GM12872 (cell line): ENCODE data around the gene UBE2Q2.

Experiments used
- TF ChIP-seq, protein P1 (sequence below): IDR thresholded peaks from 3 replicates; pipeline ENCODE4 v1.5.1; 2011; ENCODE audit warnings: low read depth, mild to moderate bottlenecking, low read length, moderate library complexity; ENCODE audit not compliant: insufficient read depth

UBE2Q2 gene

GRCh38 chr15:75822685-75823278 lies 20.5 kb upstream of the UBE2Q2 start:
- TF ChIP-seq, protein P1, sequence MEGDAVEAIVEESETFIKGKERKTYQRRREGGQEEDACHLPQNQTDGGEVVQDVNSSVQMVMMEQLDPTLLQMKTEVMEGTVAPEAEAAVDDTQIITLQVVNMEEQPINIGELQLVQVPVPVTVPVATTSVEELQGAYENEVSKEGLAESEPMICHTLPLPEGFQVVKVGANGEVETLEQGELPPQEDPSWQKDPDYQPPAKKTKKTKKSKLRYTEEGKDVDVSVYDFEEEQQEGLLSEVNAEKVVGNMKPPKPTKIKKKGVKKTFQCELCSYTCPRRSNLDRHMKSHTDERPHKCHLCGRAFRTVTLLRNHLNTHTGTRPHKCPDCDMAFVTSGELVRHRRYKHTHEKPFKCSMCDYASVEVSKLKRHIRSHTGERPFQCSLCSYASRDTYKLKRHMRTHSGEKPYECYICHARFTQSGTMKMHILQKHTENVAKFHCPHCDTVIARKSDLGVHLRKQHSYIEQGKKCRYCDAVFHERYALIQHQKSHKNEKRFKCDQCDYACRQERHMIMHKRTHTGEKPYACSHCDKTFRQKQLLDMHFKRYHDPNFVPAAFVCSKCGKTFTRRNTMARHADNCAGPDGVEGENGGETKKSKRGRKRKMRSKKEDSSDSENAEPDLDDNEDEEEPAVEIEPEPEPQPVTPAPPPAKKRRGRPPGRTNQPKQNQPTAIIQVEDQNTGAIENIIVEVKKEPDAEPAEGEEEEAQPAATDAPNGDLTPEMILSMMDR: no peak

- TF ChIP-seq, protein P1: no peak
Observed at GRCh38 chr15:75823860-75824613, 19.2 kb upstream of the UBE2Q2 start.

DNA sequence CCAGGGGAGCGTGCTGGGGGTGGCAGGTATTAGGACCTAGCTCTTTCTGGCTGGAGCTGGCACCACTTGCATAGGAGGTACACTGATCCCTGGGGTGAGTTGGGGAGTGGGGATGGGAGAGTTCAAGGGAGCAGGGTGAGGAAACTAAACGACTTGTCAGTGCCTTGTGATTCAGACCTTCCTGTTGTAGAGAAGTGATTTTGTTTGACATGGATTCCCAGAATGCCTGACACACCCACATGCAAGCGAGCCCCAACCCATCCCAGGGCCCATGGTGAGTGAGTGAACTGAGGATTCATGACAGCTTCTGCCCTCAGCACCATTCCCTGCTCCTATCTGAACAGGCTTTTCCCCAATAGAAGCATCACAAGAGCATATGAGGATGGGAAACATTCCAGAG lies 15.6 kb upstream of the UBE2Q2 start:
- TF ChIP-seq, protein P1: no peak

GRCh38 chr15:75828429-75828828 lies 14.8 kb upstream of the UBE2Q2 start:
- TF ChIP-seq, protein P1: no peak

DNA sequence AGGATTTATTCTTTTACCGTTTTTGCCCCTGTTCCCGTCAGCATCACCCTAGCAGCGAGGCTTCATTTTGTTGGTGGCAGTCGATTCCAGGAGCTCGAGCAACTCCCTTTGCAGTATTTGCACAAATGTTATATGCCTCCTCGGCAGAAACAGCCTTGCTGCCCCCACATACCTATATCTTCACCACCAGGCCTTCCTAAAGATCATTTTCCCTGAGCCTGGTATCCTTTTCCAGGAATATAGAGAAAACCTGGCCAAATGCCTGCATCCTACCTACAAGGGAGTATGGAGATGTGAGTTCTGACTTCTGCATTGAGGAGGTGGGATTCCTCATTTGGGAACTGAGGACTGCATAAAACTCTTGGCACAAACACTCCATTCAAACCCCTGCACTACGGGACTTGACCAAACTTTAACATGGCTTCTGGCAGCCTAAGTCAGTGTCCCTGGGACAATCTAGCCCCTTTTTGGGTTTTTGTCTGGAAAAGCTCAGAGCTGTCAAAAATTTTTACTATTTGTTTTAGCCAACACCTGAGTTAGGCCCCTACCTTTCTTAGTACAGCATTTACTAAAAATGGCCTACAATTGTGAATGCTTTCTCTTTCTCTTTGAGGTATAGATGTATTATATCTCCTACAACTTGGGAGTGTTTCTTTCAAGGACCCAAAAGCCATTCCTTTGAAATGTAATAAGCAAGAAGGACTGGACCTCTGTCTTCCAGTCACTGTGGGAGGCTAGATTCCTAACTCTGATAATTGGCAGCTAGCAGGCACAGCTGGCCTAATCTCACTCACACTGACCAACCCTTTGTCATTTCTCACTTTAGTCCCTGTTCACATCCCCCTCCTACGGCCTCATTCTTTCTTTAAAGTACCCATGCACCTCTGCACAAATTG lies 12.1 kb upstream of the UBE2Q2 start:
- TF ChIP-seq, protein P1: no peak

GRCh38 chr15:75831806-75832102 lies 11.5 kb upstream of the UBE2Q2 start:
- TF ChIP-seq, protein P1: no peak

- TF ChIP-seq, protein P1: no peak
Observed at GRCh38 chr15:75832114-75832513, 11.1 kb upstream of the UBE2Q2 start.
